A549 (cell line): ENCODE data around the gene NOS1AP. TPM values are rescaled to one million over a fixed set of nuclear protein-coding genes. Genes with fewer than 3 reads are reported as not detected.

Experiments used
- ATAC-seq, 2 experiments: fragments of 200-7000 bp in 1 of 2; fragments of >200 bp in 1 of 2; cut with Nextera tagmentation in 1 of 2; cut with Tn5 transposase in 1 of 2; 3 replicates each; pipeline versions ENCODE4 v1.8.0 to v1.9.1; 2018 to 2020; ENCODE audit warnings: mild to moderate bottlenecking in 1 of 2, moderate library complexity in 1 of 2
- CTCF ChIA-PET: fragments of 300-600 bp; sonication (Branson Sonifier 250); formaldehyde crosslinking; extraction: SDS; loops from one replicate; lab custom pipeline; 2021; ENCODE audit warnings: antibody characterized with exemption, inconsistent platforms; lab: Yijun Ruan, JAX
- POLR2A ChIA-PET: fragments of 350-600 bp; formaldehyde crosslinking; extraction: SDS; loops from one replicate; lab custom pipeline; 2021; ENCODE audit warnings: antibody characterized with exemption, inconsistent platforms; lab: Yijun Ruan, JAX
- DNase-seq, 2 experiments: peaks; one replicate each; pipeline versions ENCODE4 v3.0.0 to v3.0.0-alpha.2; 2011 to 2016; ENCODE audit warnings: low read depth in 1 of 2, low spot score in 1 of 2
- FAIRE-seq: peaks from 2 replicates; lab custom pipeline; 2011; peaks lifted over from hg19 to GRCh38; lab: Jason Lieb, UNC
- H3K27ac ChIP-seq, 2 experiments: fragments of >200 bp; sonication (Bioruptor Twin); formaldehyde crosslinking; 3 replicates each; pipeline ENCODE4 v1.5.1; 2016 to 2017
- H3K4me1 ChIP-seq: fragments of >200 bp; sonication (Bioruptor Twin); formaldehyde crosslinking; 3 replicates; pipeline ENCODE4 v1.6.1; 2016
- H3K4me2 ChIP-seq: fragments of >200 bp; sonication (Bioruptor Twin); formaldehyde crosslinking; 3 replicates; pipeline ENCODE4 v1.6.1; 2016
- H3K4me3 ChIP-seq: fragments of >200 bp; sonication (Bioruptor Twin); formaldehyde crosslinking; 3 replicates; pipeline ENCODE4 v1.5.1; 2016
- H3K9me3 ChIP-seq: fragments of >200 bp; sonication (Bioruptor Twin); formaldehyde crosslinking; 3 replicates; pipeline ENCODE4 v1.6.1; 2016
- CBX2 ChIP-seq: fragments of 200-600 bp; sonication (generic); IDR thresholded peaks from 2 replicates; pipeline ENCODE4 v1.6.1; 2016; ENCODE audit warnings: low read depth, mild to moderate bottlenecking, borderline replicate concordance
- CHD2 ChIP-seq: fragments of 150-350 bp; IDR thresholded peaks from 2 replicates; pipeline ENCODE4 v1.6.1; 2014; ENCODE audit warnings: low read length; ENCODE audit not compliant: partially characterized antibody
- CHD4 ChIP-seq: fragments of 200-600 bp; sonication (generic); IDR thresholded peaks from 2 replicates; pipeline ENCODE4 v1.6.1; 2016; ENCODE audit warnings: antibody characterized with exemption, mild to moderate bottlenecking, borderline replicate concordance
- FOSL2 ChIP-seq, 2 experiments: fragments of 450-650 bp in 1 of 2; fragments of >200 bp in 1 of 2; sonication (Bioruptor Twin) in 1 of 2; formaldehyde crosslinking; IDR thresholded peaks; 2 replicates each; pipeline versions ENCODE4 v1.5.0 to v1.6.1; 2016 to 2020; ENCODE audit warnings: mild to moderate bottlenecking in 1 of 2, moderate library complexity in 1 of 2
- FOXS1 ChIP-seq: fragments of 250-450 bp; sonication (Bioruptor Pico); IDR thresholded peaks from 2 replicates; pipeline ENCODE4 v1.5.0; 2020; ENCODE audit warnings: mild to moderate bottlenecking, moderate library complexity
- HOXA7 ChIP-seq: fragments of 250-450 bp; sonication (Bioruptor Pico); IDR thresholded peaks from 2 replicates; pipeline ENCODE4 v1.5.0; 2020; ENCODE audit warnings: mild to moderate bottlenecking, moderate library complexity
- HOXB5 ChIP-seq: fragments of 250-450 bp; sonication (Bioruptor Pico); IDR thresholded peaks from 2 replicates; pipeline ENCODE4 v1.5.0; 2020; ENCODE audit warnings: mild to moderate bottlenecking, moderate library complexity
- NR3C1 ChIP-seq: fragments of >200 bp; sonication (Bioruptor Twin); formaldehyde crosslinking; IDR thresholded peaks from 3 replicates; pipeline ENCODE4 v1.6.1; 2017
- PHF8 ChIP-seq: fragments of 200-600 bp; sonication (generic); IDR thresholded peaks from 2 replicates; pipeline ENCODE4 v1.6.1; 2016; ENCODE audit warnings: low read depth, mild to moderate bottlenecking, antibody characterized with exemption, moderate library complexity, borderline replicate concordance
- POLR2A ChIP-seq: IDR thresholded peaks from 2 replicates; pipeline ENCODE4 v1.6.1; 2012; ENCODE audit warnings: mild to moderate bottlenecking, low read length
- RAD21 ChIP-seq, 2 experiments: fragments of >200 bp in 1 of 2; sonication (Bioruptor Twin) in 1 of 2; formaldehyde crosslinking in 1 of 2; IDR thresholded peaks in 1 of 2; conservative IDR thresholded peaks in 1 of 2; 2 replicates in 1 of 2; 3 replicates in 1 of 2; pipeline ENCODE4 v1.6.1; 2012 to 2018; ENCODE audit warnings: inconsistent platforms in 1 of 2
- RARB ChIP-seq: fragments of 250-450 bp; sonication (Bioruptor Pico); IDR thresholded peaks from 2 replicates; pipeline ENCODE4 v1.8.0; 2021; ENCODE audit warnings: mild to moderate bottlenecking, moderate library complexity
- RFX5 ChIP-seq: fragments of 450-650 bp; IDR thresholded peaks from 2 replicates; pipeline ENCODE4 v1.7.1; 2014; ENCODE audit warnings: antibody characterized with exemption, mild to moderate bottlenecking, moderate library complexity
- RNF2 ChIP-seq: fragments of 200-600 bp; sonication (generic); IDR thresholded peaks from 2 replicates; pipeline ENCODE4 v1.6.1; 2016; ENCODE audit warnings: low read depth, mild to moderate bottlenecking, antibody characterized with exemption, moderate library complexity, borderline replicate concordance
- SREBF2 ChIP-seq: fragments of 450-650 bp; IDR thresholded peaks from 2 replicates; pipeline ENCODE4 v1.6.1; 2014; ENCODE audit warnings: mild to moderate bottlenecking, moderate library complexity
- ZFP36 ChIP-seq: fragments of 450-650 bp; IDR thresholded peaks from 2 replicates; pipeline ENCODE4 v1.6.1; 2014; ENCODE audit warnings: borderline replicate concordance; ENCODE audit not compliant: partially characterized antibody
- ZNF302 ChIP-seq: fragments of 250-450 bp; sonication (Bioruptor Pico); IDR thresholded peaks from 2 replicates; pipeline ENCODE4 v1.9.0; 2021; ENCODE audit warnings: inconsistent platforms, mild to moderate bottlenecking, moderate library complexity
- WGBS: methylation state at CpG from one replicate; pipeline ENCODE4 v1.1.6; 2017; ENCODE audit errors: missing lambda C conversion rate; 5-methylcytosine and 5-hydroxymethylcytosine counted together
- polyA plus RNA-seq, 4 experiments: library from polyadenylated mRNA; depleted of rRNA in 3 of 4; stranded (reverse); fragments of >200 nt; fragmentation: RNase III in 1 of 4; extraction: RNeasy Plus Mini Kit Qiagen cat#74134 plus additional on column Dnase treatment in 1 of 4; gene quantifications; 2 replicates in 3 of 4; 3 replicates in 1 of 4; pipeline ENCODE4 v1.2.3, GENCODE V29; 2011 to 2017
- TF ChIP-seq, protein P1 (sequence below): fragments of 250-450 bp; sonication (Bioruptor Pico); IDR thresholded peaks from 2 replicates; pipeline ENCODE4 v1.5.0; 2021; ENCODE audit warnings: mild to moderate bottlenecking, moderate library complexity, borderline replicate concordance
- TF ChIP-seq, protein P2 (sequence below): fragments of >200 bp; sonication (Bioruptor Twin); formaldehyde crosslinking; IDR thresholded peaks from 3 replicates; pipeline ENCODE4 v1.6.1; 2016
- TF ChIP-seq, protein P3 (sequence below): IDR thresholded peaks from 2 replicates; pipeline ENCODE4 v1.6.1; 2012
- TF ChIP-seq, protein P4 (sequence below): fragments of >200 bp; sonication (Bioruptor Twin); formaldehyde crosslinking; IDR thresholded peaks from 3 replicates; pipeline ENCODE4 v1.5.1; 2016

Gene NOS1AP
- polyA plus RNA-seq, 2 of the 4 experiments (the other 2 are of a cell fraction): 0.17 to 0.25 TPM

DNA sequence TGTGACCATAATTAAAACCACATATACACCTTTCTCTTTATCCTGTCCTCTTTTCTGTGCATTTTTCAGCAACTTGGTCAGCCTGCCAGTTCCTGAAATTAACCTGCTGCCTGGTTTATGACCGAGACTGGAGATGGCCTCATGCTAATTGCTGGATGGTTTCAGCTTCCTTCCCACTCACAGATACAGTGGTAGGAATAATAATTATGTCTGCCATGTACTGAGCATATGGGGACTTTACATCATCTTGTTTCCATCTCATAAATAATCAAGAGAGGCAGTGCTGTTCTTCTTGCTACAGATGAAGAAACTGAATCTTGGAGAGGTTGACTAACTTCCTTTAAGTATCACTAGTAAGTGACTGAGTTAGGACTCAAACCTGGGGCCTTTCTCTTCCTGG is 148.2 kb downstream of the NOS1AP start:
- ATAC-seq (no peak), FAIRE-seq (no peak), DNase-seq (no peak)
- H3K27ac ChIP-seq: no peak overlapping the region
- TF ChIP-seq ZNF302: no peak
- TF ChIP-seq NR3C1: no peak
- no peak for TF ChIP-seq RAD21 (conservative IDR thresholded peaks at IDR 0.05 in 1 of 2, IDR thresholded peaks at IDR 0.05 in 1 of 2)
- TF ChIP-seq, protein P1, sequence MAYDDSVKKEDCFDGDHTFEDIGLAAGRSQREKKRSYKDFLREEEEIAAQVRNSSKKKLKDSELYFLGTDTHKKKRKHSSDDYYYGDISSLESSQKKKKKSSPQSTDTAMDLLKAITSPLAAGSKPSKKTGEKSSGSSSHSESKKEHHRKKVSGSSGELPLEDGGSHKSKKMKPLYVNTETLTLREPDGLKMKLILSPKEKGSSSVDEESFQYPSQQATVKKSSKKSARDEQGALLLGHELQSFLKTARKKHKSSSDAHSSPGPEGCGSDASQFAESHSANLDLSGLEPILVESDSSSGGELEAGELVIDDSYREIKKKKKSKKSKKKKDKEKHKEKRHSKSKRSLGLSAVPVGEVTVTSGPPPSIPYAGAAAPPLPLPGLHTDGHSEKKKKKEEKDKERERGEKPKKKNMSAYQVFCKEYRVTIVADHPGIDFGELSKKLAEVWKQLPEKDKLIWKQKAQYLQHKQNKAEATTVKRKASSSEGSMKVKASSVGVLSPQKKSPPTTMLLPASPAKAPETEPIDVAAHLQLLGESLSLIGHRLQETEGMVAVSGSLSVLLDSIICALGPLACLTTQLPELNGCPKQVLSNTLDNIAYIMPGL (CRISPR knock-in tag): no peak
- TF ChIP-seq, protein P2, sequence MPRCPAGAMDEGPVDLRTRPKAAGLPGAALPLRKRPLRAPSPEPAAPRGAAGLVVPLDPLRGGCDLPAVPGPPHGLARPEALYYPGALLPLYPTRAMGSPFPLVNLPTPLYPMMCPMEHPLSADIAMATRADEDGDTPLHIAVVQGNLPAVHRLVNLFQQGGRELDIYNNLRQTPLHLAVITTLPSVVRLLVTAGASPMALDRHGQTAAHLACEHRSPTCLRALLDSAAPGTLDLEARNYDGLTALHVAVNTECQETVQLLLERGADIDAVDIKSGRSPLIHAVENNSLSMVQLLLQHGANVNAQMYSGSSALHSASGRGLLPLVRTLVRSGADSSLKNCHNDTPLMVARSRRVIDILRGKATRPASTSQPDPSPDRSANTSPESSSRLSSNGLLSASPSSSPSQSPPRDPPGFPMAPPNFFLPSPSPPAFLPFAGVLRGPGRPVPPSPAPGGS: no peak
- no peak for TF ChIP-seq ZFP36
- no peak for TF ChIP-seq SREBF2
- TF ChIP-seq, protein P3, sequence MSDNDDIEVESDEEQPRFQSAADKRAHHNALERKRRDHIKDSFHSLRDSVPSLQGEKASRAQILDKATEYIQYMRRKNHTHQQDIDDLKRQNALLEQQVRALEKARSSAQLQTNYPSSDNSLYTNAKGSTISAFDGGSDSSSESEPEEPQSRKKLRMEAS: no peak
- no peak for TF ChIP-seq HOXB5
- TF ChIP-seq CHD2: no peak
- TF ChIP-seq RNF2: no peak
- no peak for TF ChIP-seq FOXS1 (CRISPR knock-in tag)
- TF ChIP-seq, protein P4, sequence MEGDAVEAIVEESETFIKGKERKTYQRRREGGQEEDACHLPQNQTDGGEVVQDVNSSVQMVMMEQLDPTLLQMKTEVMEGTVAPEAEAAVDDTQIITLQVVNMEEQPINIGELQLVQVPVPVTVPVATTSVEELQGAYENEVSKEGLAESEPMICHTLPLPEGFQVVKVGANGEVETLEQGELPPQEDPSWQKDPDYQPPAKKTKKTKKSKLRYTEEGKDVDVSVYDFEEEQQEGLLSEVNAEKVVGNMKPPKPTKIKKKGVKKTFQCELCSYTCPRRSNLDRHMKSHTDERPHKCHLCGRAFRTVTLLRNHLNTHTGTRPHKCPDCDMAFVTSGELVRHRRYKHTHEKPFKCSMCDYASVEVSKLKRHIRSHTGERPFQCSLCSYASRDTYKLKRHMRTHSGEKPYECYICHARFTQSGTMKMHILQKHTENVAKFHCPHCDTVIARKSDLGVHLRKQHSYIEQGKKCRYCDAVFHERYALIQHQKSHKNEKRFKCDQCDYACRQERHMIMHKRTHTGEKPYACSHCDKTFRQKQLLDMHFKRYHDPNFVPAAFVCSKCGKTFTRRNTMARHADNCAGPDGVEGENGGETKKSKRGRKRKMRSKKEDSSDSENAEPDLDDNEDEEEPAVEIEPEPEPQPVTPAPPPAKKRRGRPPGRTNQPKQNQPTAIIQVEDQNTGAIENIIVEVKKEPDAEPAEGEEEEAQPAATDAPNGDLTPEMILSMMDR: no peak
- no peak for TF ChIP-seq PHF8
- TF ChIP-seq RARB (CRISPR knock-in tag): no peak
- ChIA-PET CTCF (no interaction called here), POLR2A (no interaction called here)
- H3K9me3 ChIP-seq: no peaks in the 10 kb centered on the region
- WGBS: 83% methylated on average over 1 of the region's 1 CpG
- H3K4me2 ChIP-seq: no peak overlapping the region
- no peaks in the 10 kb centered on the region for H3K4me1 ChIP-seq
- H3K4me3 ChIP-seq: no peak overlapping the region

DNA sequence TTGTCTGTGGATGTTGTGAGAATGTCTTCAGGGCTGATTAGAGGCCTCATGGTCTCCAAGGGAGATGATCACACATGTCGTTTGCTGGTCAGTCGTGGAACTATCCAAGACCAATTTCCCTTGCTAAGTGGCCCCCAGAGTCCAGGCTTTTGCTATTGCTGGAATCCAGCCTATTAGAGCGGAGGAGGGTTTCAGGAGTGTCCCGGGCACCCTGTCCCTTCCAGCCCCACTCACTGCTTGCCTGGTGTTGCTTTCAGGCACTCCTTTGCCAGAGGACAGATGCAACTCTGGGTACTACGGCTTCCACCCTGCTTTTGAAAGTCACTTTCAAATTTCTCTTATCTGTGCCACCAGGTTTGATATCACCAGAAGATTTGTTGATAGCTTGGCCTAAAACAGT is 149.1 kb downstream of the NOS1AP start:
- DNase-seq: no peak
- Histone ChIP-seq H3K4me1 (no peaks in the 10 kb centered on the region), H3K27ac (no peak overlapping the region), H3K9me3 (no peaks in the 10 kb centered on the region), H3K4me2 (no peak overlapping the region), H3K4me3 (no peak overlapping the region)
- WGBS: 61% methylated on average over 5 of the region's 5 CpGs
- CTCF ChIA-PET: no interaction called here
- POLR2A ChIA-PET: no interaction called here
- no peak for FAIRE-seq
- TF ChIP-seq PHF8: no peak
- TF ChIP-seq HOXA7: no peak
- TF ChIP-seq, protein P4: no peak
- TF ChIP-seq HOXB5: no peak
- TF ChIP-seq ZFP36: no peak
- TF ChIP-seq RFX5: no peak
- TF ChIP-seq CHD4: no peak
- no peak for TF ChIP-seq POLR2A
- TF ChIP-seq FOSL2 (IDR thresholded peaks at IDR 0.05): no peak
- no peak for TF ChIP-seq FOSL2 (CRISPR knock-in tag; IDR thresholded peaks at IDR 0.05)
- TF ChIP-seq CBX2: no peak
- no peak for ATAC-seq
